ENCODE results near the gene CLDN9.

Gene CLDN9

GRCh38 chr16:3058139-3059030 lies 45.7 kb downstream of the CLDN9 start:
- ATAC-seq (peak; percentile 57), DNase-seq (peak in 1 of 2 donors; percentile 69)
- Mint-ChIP-seq H3K4me3 (peak overlapping the region; percentile 82 to 88), H3K9me3 (no peaks in the 10 kb centered on the region), H3K4me1 (peaks cover 83% of the 10 kb centered on the region), H3K27me3 (no peaks in the 10 kb centered on the region), H3K27ac (peak overlapping the region; percentile 22 to 62)

GRCh38 chr16:3059041-3059722 lies 46.5 kb downstream of the CLDN9 start:
- Mint-ChIP-seq H3K27ac (peak overlapping the region; percentile 93 to 95), H3K4me3 (peak overlapping the region; percentile 82 to 88), H3K4me1 (peaks cover 83% of the 10 kb centered on the region), H3K9me3 (no peaks in the 10 kb centered on the region), H3K27me3 (no peaks in the 10 kb centered on the region)
- peak; percentile 92 to 93 for DNase-seq
- ATAC-seq: peak; percentile 80

GRCh38 chr16:3059723-3060242 lies 47.1 kb downstream of the CLDN9 start:
- peaks cover 83% of the 10 kb centered on the region for H3K4me1 Mint-ChIP-seq
- ATAC-seq: no peak
- peak overlapping the region; percentile 82 to 88 for H3K4me3 Mint-ChIP-seq
- no peak for DNase-seq
- peak overlapping the region; percentile 93 to 95 for H3K27ac Mint-ChIP-seq
- no peaks in the 10 kb centered on the region for H3K27me3 Mint-ChIP-seq
- no peaks in the 10 kb centered on the region for H3K9me3 Mint-ChIP-seq

DNA sequence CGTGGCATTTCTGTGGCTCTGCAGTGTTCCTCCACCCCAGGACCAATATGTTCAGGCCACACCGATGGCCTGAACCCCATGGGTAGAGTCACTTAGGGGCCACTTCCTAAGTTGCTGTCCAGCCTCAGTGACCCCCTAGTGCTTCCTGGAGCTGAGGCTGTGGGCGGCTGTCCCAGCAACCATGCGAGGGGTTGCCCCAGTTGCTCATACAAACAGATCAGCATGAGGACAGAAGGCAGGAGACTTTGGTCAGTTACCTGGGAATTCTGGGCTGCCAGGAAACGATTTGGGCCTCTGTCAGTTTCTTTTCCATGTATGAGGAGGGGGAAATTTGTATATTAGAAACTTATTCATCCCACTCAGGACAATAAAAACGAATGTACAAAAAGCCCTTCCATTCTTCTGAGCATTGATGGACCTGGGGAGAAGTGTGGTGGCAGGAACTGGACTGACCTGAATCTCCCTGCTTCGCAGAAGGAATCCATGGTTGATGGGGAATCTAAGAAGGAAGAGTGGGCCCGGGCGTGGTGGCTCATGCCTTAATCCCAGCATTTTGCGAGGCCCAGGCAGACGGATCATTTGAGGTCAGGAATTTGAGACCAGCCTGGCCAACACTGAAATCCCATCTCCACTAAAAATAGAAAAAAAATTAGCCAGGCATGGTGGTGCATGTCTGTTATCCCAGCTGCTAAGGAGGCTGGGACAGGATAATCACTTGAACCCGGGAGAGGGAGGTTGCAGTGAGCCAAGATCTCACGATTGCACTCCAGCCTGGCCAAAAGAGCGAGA lies 47.8 kb downstream of the CLDN9 start:
- DNase-seq (no peak), ATAC-seq (no peak)
- Mint-ChIP-seq H3K9me3 (no peaks in the 10 kb centered on the region), H3K4me3 (peak overlapping the region; percentile 82 to 88), H3K4me1 (peaks cover 83% of the 10 kb centered on the region), H3K27ac (peak overlapping the region; percentile 93 to 95), H3K27me3 (no peaks in the 10 kb centered on the region)

DNA sequence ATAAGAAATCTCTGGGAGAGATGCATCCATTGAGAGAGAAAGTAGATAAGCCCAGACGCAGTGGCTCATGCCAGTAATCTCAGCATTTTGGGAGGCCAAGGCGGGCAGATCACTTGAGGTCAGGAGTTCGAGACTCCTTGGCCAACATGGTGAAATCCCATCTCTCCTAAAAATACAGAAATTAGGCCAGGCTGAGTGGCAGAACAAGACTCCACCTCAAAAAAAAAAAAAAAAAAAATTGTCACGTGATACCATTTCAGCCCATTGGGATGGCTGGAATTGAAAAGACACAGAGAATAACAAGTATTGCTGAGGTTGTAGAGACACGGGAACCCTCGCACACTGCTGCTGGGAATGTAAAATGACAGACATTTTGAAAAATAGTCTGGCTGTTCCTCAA lies 49.8 kb downstream of the CLDN9 start:
- peaks cover 71% of the 10 kb centered on the region for H3K4me1 Mint-ChIP-seq
- no peak overlapping the region for H3K4me3 Mint-ChIP-seq
- no peaks in the 10 kb centered on the region for H3K9me3 Mint-ChIP-seq
- DNase-seq (no peak), ATAC-seq (no peak)
- H3K27ac Mint-ChIP-seq: peak overlapping the region in 1 of 2 donors; percentile 62
- H3K27me3 Mint-ChIP-seq: no peaks in the 10 kb centered on the region

GRCh38 chr16:3063625-3064386 lies 51.1 kb downstream of the CLDN9 start:
- Mint-ChIP-seq H3K27me3 (no peaks in the 10 kb centered on the region), H3K4me1 (peaks cover 80% of the 10 kb centered on the region), H3K4me3 (peak overlapping the region; percentile 96 to 99), H3K27ac (peak overlapping the region; percentile 98 to 99), H3K9me3 (no peaks in the 10 kb centered on the region)
- no peak for DNase-seq
- peak; percentile 27 for ATAC-seq
